ENCODE results near the gene SCYL2. TPM values are rescaled to one million over a fixed set of nuclear protein-coding genes. Genes with fewer than 3 reads are reported as not detected.

Gene SCYL2
- total RNA-seq, 1 experiment from 2014 or later = 41.1 TPM

DNA sequence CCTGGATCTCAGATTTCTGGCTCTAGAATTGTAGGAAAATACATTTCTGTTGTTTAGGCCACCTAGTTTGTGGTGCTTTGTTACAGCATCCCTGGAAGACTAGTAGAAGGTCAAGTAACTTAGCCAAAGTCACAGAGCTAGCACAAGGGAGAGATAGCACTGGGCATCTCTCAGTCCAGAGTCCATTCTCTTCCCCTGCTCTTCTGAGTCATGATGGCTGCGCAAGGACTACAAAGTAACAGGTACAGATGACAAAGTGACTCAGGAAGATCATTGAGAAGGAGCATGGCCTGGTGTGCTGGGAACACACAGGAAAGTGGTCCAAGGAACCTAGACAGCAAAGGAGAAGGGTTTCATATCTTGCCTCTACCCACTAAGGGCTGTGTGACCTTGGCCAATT is 109.2 kb downstream of the SCYL2 start:
- CTCF ChIA-PET = no interaction called here
- POLR2A ChIA-PET (ENCODE audit: unreplicated experiment) = no interaction called here
- peaks cover 9% of the 10 kb centered on the region; the same call in 1 of the 2 replicates for H3K27me3 ChIP-seq (ENCODE audit: insufficient read depth, low read depth)

DNA sequence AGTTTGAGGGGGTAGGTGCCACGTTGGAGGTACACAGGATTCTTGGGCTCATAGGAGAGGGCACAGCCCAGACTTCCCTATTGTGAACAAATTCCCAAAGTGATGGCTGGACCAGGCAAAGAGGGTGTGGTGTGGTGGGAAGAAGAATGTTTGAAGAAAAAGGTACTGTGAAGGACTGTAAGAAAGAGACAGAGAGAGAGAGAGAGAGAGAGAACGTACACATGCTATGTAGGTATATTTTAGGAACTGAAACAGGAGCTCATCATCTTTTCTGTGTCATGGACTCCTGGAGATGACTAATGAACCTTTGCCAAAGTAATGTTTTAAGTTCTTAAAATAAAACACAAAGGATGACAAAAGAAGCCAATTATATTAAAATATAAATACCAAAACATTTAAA is 114.4 kb downstream of the SCYL2 start:
- Histone ChIP-seq H3K9me2 (ENCODE audit: insufficient read depth) (no peaks in the 10 kb centered on the region), H3K9me3 (ENCODE audit: insufficient read depth, low read depth) (no peaks in the 10 kb centered on the region), H3K4me2 (no peak overlapping the region), H2AFZ (no peak overlapping the region), H3K27ac (no peak overlapping the region), H3F3A (ENCODE audit: insufficient read depth, low read depth) (no peaks in the 10 kb centered on the region), H4K20me1 (ENCODE audit: insufficient read depth) (no peaks in the 10 kb centered on the region), H3K4me1 (replicated peaks; ENCODE audit: insufficient read depth) (no peaks in the 10 kb centered on the region), H3K27me3 (ENCODE audit: insufficient read depth, low read depth) (peaks cover 17% of the 10 kb centered on the region; the same call in 1 of the 2 replicates), H3K4me3 (no peak overlapping the region), H3K79me2 (ENCODE audit: low read depth) (no peaks in the 10 kb centered on the region), H3K36me3 (ENCODE audit: low read depth) (no peaks in the 10 kb centered on the region)
- CTCF ChIA-PET = no interaction called here
- intact Hi-C loops (cut with micrococcal nuclease; ENCODE audit: unreplicated experiment) = no loop called here
- POLR2A ChIA-PET (ENCODE audit: unreplicated experiment) = no interaction called here
- no peak for DNase-seq
- BruUV-seq (replicated peaks) = no TSS peak
- no peak for TF ChIP-seq EZH2 (IDR thresholded peaks at IDR 0.05; ENCODE audit: low read depth)
- TF ChIP-seq, protein P1, sequence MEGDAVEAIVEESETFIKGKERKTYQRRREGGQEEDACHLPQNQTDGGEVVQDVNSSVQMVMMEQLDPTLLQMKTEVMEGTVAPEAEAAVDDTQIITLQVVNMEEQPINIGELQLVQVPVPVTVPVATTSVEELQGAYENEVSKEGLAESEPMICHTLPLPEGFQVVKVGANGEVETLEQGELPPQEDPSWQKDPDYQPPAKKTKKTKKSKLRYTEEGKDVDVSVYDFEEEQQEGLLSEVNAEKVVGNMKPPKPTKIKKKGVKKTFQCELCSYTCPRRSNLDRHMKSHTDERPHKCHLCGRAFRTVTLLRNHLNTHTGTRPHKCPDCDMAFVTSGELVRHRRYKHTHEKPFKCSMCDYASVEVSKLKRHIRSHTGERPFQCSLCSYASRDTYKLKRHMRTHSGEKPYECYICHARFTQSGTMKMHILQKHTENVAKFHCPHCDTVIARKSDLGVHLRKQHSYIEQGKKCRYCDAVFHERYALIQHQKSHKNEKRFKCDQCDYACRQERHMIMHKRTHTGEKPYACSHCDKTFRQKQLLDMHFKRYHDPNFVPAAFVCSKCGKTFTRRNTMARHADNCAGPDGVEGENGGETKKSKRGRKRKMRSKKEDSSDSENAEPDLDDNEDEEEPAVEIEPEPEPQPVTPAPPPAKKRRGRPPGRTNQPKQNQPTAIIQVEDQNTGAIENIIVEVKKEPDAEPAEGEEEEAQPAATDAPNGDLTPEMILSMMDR (conservative IDR thresholded peaks at IDR 0.05) = no peak

More for the DNA sequence above, 109.2 kb downstream of the SCYL2 start:
- no peak overlapping the region for H3K4me2 ChIP-seq
- H3K27ac ChIP-seq = no peak overlapping the region
- intact Hi-C loops (cut with micrococcal nuclease; ENCODE audit: unreplicated experiment) = no loop called here
- TF ChIP-seq EZH2 (IDR thresholded peaks at IDR 0.05; ENCODE audit: low read depth) = no peak
- TF ChIP-seq, protein P1 (conservative IDR thresholded peaks at IDR 0.05) = no peak
- H2AFZ ChIP-seq = no peak overlapping the region
- no peak overlapping the region for H3K4me3 ChIP-seq
- BruUV-seq (replicated peaks) = no TSS peak
- no peaks in the 10 kb centered on the region for H3K9me2 ChIP-seq (ENCODE audit: insufficient read depth)
- no peaks in the 10 kb centered on the region for H4K20me1 ChIP-seq (ENCODE audit: insufficient read depth)
- H3K4me1 ChIP-seq (replicated peaks; ENCODE audit: insufficient read depth) = no peaks in the 10 kb centered on the region
- H3F3A ChIP-seq (ENCODE audit: insufficient read depth, low read depth) = no peaks in the 10 kb centered on the region
- DNase-seq = no peak
- H3K79me2 ChIP-seq (ENCODE audit: low read depth) = no peaks in the 10 kb centered on the region
- no peaks in the 10 kb centered on the region for H3K36me3 ChIP-seq (ENCODE audit: low read depth)
- H3K9me3 ChIP-seq (ENCODE audit: insufficient read depth, low read depth) = no peaks in the 10 kb centered on the region

DNA sequence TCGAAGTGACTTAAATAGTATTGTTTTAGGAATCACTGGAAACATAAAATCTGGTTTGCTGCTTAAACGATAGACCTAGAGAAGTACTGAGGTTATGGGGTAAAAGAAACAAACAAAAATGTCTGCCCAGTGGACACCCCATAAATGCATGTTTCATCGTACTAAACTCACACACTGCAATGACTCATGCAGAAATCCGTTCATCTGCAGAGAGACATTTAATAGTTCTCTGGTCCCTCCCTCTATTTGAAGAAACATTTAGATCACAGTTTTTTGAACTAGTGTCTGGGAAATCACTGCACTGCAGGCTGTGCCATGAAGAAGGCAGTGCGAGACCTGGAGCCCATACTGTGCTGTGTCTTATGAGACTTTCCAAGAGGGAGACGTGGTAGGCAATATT is 115.4 kb downstream of the SCYL2 start:
- Histone ChIP-seq H3K9me3 (ENCODE audit: insufficient read depth, low read depth) (no peaks in the 10 kb centered on the region), H3K4me3 (no peak overlapping the region), H3F3A (ENCODE audit: insufficient read depth, low read depth) (no peaks in the 10 kb centered on the region), H4K20me1 (ENCODE audit: insufficient read depth) (no peaks in the 10 kb centered on the region), H3K27ac (no peak overlapping the region), H3K4me2 (no peak overlapping the region), H3K27me3 (ENCODE audit: insufficient read depth, low read depth) (peaks cover 24% of the 10 kb centered on the region; the same call in 1 of the 2 replicates), H3K9me2 (ENCODE audit: insufficient read depth) (no peaks in the 10 kb centered on the region), H3K4me1 (replicated peaks; ENCODE audit: insufficient read depth) (no peaks in the 10 kb centered on the region), H3K79me2 (ENCODE audit: low read depth) (no peaks in the 10 kb centered on the region), H2AFZ (no peak overlapping the region), H3K36me3 (ENCODE audit: low read depth) (no peaks in the 10 kb centered on the region)
- no peak for TF ChIP-seq EZH2 (IDR thresholded peaks at IDR 0.05; ENCODE audit: low read depth)
- TF ChIP-seq, protein P1 (conservative IDR thresholded peaks at IDR 0.05) = no peak
- ChIA-PET CTCF (no interaction called here), POLR2A (ENCODE audit: unreplicated experiment) (no interaction called here)
- DNase-seq = no peak
- intact Hi-C loops (cut with micrococcal nuclease; ENCODE audit: unreplicated experiment) = no loop called here
- no TSS peak for BruUV-seq (replicated peaks)
